ENCODE measurements around the gene SSBP3.

SSBP3 gene

DNA sequence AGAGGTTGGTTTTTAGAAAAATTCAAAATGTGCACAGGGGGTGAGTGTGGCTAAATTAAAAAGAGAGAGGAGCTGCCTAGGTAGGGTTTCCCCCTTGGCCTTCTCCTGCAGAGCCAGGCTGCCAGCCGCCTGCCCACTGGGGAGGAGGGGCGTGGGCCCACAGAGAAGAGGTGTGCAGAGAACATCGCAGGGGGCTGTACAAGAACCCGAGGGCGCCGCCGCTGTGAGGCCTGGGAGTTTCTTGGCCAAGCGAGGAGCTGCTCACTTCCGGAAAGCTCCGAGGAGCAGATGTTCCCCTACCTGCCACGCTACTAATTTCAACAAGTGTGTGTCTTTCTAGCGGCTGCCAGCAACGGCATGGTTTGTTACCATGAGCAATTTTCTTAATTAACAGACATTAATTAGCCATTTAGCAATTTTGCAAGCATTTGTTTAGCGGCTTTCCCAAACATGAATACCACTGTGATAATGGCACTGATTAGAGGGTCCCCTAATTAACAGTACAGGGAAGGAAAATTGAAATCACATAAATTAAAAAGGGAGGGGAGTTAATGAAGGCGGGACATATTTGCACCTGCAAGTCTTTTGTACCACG is 146.6 kb downstream of the SSBP3 start (continued):
- TF ChIP-seq OSR1 (CRISPR knock-in tag; IDR thresholded peaks at IDR 0.05): no peak

DNA sequence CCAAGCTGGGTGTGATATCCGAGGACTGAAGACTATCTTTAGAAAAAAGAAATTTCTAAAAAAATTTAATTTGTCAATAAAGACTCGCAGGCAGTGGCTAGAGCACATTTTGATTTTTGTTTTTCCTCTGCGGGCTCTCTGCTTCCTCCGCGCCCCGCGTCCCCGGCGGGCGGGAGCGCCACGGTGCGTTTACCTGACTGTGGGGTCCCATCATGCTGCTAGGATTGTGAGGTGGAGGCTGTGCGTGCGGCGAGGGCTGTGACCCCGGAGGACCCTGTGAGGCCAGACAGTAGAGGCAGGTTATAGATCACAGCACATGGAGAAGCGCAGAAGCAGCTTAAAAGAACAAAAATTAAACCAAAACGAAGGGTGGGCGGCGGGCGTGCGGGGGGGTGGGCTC is 148.3 kb downstream of the SSBP3 start:
- no peak for TF ChIP-seq CREB5 (CRISPR knock-in tag; IDR thresholded peaks at IDR 0.05; ENCODE audit: low read depth)
- TF ChIP-seq BACH2 (CRISPR knock-in tag; IDR thresholded peaks at IDR 0.05; ENCODE audit: borderline replicate concordance): no peak
- no peak for TF ChIP-seq ZFP30 (CRISPR knock-in tag; IDR thresholded peaks at IDR 0.05)
- no peak for TF ChIP-seq ZNF70 (CRISPR knock-in tag; IDR thresholded peaks at IDR 0.05)
- TF ChIP-seq, protein P1, sequence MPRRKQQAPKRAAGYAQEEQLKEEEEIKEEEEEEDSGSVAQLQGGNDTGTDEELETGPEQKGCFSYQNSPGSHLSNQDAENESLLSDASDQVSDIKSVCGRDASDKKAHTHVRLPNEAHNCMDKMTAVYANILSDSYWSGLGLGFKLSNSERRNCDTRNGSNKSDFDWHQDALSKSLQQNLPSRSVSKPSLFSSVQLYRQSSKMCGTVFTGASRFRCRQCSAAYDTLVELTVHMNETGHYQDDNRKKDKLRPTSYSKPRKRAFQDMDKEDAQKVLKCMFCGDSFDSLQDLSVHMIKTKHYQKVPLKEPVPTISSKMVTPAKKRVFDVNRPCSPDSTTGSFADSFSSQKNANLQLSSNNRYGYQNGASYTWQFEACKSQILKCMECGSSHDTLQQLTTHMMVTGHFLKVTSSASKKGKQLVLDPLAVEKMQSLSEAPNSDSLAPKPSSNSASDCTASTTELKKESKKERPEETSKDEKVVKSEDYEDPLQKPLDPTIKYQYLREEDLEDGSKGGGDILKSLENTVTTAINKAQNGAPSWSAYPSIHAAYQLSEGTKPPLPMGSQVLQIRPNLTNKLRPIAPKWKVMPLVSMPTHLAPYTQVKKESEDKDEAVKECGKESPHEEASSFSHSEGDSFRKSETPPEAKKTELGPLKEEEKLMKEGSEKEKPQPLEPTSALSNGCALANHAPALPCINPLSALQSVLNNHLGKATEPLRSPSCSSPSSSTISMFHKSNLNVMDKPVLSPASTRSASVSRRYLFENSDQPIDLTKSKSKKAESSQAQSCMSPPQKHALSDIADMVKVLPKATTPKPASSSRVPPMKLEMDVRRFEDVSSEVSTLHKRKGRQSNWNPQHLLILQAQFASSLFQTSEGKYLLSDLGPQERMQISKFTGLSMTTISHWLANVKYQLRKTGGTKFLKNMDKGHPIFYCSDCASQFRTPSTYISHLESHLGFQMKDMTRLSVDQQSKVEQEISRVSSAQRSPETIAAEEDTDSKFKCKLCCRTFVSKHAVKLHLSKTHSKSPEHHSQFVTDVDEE (CRISPR knock-in tag; IDR thresholded peaks at IDR 0.05): no peak
- TF ChIP-seq POU6F1 (CRISPR knock-in tag; IDR thresholded peaks at IDR 0.05; ENCODE audit: borderline replicate concordance, low read depth): no peak
- TF ChIP-seq GLIS3 (CRISPR knock-in tag; IDR thresholded peaks at IDR 0.05): no peak
- TF ChIP-seq ZNF565 (CRISPR knock-in tag; conservative IDR thresholded peaks at IDR 0.05; ENCODE audit: low read depth): no peak
- TF ChIP-seq ZC3H10 (CRISPR knock-in tag; IDR thresholded peaks at IDR 0.05): no peak
- no peak for TF ChIP-seq ZNF8 (CRISPR knock-in tag; IDR thresholded peaks at IDR 0.05)
- TF ChIP-seq CSDC2 (CRISPR knock-in tag; IDR thresholded peaks at IDR 0.05): no peak
- no peak for TF ChIP-seq OSR1 (CRISPR knock-in tag; IDR thresholded peaks at IDR 0.05)
- TF ChIP-seq SNAI2 (CRISPR knock-in tag; IDR thresholded peaks at IDR 0.05): no peak
- no peak for TF ChIP-seq ZFP3 (CRISPR knock-in tag; IDR thresholded peaks at IDR 0.05)
- no peak for TF ChIP-seq TCF4 (CRISPR knock-in tag; IDR thresholded peaks at IDR 0.05; ENCODE audit: borderline replicate concordance)
- TF ChIP-seq PATZ1 (CRISPR knock-in tag; IDR thresholded peaks at IDR 0.05; ENCODE audit: borderline replicate concordance): no peak
- TF ChIP-seq TOX (CRISPR knock-in tag; IDR thresholded peaks at IDR 0.05; ENCODE audit: borderline replicate concordance): no peak
- TF ChIP-seq RARB (CRISPR knock-in tag; IDR thresholded peaks at IDR 0.05): no peak
- TF ChIP-seq PPARA (CRISPR knock-in tag; IDR thresholded peaks at IDR 0.05; ENCODE audit: borderline replicate concordance): no peak
- no peak for TF ChIP-seq ARNTL (CRISPR knock-in tag; IDR thresholded peaks at IDR 0.05; ENCODE audit: borderline replicate concordance, low read depth)
- ATAC-seq: no peak

- ATAC-seq: no peak
- TF ChIP-seq RARB (CRISPR knock-in tag; IDR thresholded peaks at IDR 0.05): no peak
- no peak for TF ChIP-seq SNAI2 (CRISPR knock-in tag; IDR thresholded peaks at IDR 0.05)
- no peak for TF ChIP-seq ARNTL (CRISPR knock-in tag; IDR thresholded peaks at IDR 0.05; ENCODE audit: borderline replicate concordance, low read depth)
- TF ChIP-seq TCF4 (CRISPR knock-in tag; IDR thresholded peaks at IDR 0.05; ENCODE audit: borderline replicate concordance): no peak
- no peak for TF ChIP-seq GLIS3 (CRISPR knock-in tag; IDR thresholded peaks at IDR 0.05)
Measured at GRCh38 chr1:54257346-54257620, 148.9 kb downstream of the SSBP3 start.

DNA sequence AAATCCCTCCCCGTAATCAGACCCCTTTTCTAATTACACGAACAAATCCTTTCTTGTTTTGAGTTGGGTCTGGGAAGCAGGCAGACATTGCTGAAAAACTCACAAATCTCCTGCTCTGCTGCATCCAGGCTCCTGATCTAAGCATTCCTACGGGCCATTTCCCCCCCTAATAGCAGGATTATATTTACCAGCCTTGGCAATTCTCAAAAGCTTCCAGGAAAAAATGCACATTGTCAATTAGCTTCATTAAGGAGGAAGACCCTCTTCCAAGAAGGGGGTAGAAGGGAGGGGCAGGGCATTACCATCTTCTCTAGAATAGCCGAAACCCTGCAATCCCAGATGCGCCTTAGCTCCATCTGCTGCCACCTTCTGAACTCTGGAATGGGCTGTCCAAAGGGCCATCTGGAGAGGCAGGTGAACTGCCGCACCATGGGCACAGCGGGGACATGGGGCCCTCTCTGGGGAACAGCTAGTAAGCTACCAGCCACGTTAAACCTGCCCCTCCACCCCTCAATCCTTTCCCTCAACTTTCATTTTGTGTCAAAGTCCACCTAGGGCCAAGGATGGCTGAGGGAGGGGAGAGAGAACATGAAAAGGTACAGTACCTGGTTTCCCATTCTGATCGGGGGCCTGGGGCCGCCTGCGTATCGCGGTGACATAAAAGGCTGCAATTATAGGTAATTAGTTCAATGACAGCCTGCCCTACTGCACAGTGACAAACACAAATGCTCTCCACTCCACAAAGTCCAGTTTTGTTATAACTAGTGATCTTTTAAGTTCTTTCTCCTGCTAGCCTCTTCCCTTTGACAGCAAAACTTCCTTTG is 149.5 kb downstream of the SSBP3 start:
- no peak for TF ChIP-seq RARB (CRISPR knock-in tag; IDR thresholded peaks at IDR 0.05)
- TF ChIP-seq ZNF565 (CRISPR knock-in tag; conservative IDR thresholded peaks at IDR 0.05; ENCODE audit: low read depth): no peak
- TF ChIP-seq SNAI2 (CRISPR knock-in tag; IDR thresholded peaks at IDR 0.05): no peak
- TF ChIP-seq ZC3H10 (CRISPR knock-in tag; IDR thresholded peaks at IDR 0.05): no peak
- TF ChIP-seq, protein P1 (CRISPR knock-in tag; IDR thresholded peaks at IDR 0.05): no peak
- TF ChIP-seq ZNF70 (CRISPR knock-in tag; IDR thresholded peaks at IDR 0.05): no peak
- no peak for TF ChIP-seq CSDC2 (CRISPR knock-in tag; IDR thresholded peaks at IDR 0.05)
- no peak for ATAC-seq

All from SK-N-SH treated with all-trans-retinoic acid at 6 μM for 48 hours (cell line).